GM19455 (cell line): ENCODE measurements around the gene NRARP.
"Not testable (repeated sequence)": the region's sequence is repeated elsewhere in the genome, so short reads cannot be mapped to it uniquely, and the experiment has no call there.

Source experiments
- ATAC-seq: cut with Tn5 transposase; IDR thresholded peaks from one replicate; pipeline ENCODE4 v1.9.1; 2021; ENCODE audit not compliant: unreplicated experiment

Gene NRARP

GRCh38 chr9:137262909-137263285 lies 39.2 kb downstream of the NRARP start:
- ATAC-seq = no peak

- not testable (repeated sequence) for ATAC-seq
Measured at GRCh38 chr9:137262173-137262908, 39.7 kb downstream of the NRARP start.

GRCh38 chr9:137256856-137257255 lies 45.2 kb downstream of the NRARP start:
- ATAC-seq = no peak

DNA sequence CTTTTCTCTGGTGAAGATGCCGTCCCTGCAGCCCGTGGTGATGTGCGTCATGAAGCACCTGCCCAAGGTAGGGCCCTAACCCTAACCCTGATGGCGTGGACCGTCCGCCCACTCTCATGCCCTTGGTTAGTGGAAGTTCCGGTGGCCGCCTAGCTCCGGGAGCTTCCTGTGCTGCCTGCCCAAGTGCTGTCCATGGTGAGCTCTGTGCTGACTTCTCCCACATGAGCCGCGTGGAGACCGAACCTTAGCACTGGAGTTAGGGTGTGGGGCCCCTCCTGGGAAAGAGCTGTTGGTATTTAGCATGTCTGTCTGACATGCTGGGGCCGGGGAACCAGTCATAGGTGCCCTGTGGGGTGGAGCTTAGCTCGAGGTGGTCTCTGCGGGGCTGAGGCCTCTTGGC lies 45.7 kb downstream of the NRARP start:
- no peak for ATAC-seq

DNA sequence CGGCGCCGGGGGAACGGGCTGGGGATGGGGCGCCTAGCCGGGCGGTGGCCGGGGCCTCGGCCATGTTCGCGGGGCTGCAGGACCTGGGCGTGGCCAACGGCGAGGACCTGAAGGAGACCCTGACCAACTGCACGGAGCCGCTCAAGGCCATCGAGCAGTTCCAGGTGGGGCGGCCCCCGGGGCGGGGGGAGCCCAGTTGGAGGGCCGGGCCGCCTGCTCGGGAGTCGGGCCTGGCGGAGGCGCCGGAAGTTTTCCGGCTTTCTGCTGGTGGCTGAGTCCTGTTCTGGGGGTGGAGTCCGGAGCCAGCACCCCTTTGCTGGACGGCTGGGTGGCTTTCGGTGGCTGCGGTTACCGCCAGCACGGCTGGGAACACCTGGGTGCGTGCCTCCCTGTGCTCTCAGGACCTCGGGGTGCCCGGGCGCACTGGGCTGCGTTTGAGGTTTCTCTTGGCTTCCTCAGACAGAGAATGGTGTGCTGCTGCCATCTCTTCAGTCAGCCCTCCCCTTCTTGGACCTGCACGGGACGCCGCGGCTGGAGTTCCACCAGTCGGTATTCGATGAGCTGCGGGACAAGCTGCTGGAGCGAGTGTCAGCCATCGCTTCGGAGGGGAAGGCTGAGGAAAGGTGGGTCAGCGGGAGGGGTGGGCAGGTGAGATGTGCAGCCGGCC lies 46.5 kb downstream of the NRARP start:
- ATAC-seq = no peak

- ATAC-seq = peak; percentile 67
Measured at GRCh38 chr9:137254624-137255447, 47.2 kb downstream of the NRARP start, which contains the start of gene NELFB. Gene NELFB, plus strand, starts transcription at chr9:137255327.

DNA sequence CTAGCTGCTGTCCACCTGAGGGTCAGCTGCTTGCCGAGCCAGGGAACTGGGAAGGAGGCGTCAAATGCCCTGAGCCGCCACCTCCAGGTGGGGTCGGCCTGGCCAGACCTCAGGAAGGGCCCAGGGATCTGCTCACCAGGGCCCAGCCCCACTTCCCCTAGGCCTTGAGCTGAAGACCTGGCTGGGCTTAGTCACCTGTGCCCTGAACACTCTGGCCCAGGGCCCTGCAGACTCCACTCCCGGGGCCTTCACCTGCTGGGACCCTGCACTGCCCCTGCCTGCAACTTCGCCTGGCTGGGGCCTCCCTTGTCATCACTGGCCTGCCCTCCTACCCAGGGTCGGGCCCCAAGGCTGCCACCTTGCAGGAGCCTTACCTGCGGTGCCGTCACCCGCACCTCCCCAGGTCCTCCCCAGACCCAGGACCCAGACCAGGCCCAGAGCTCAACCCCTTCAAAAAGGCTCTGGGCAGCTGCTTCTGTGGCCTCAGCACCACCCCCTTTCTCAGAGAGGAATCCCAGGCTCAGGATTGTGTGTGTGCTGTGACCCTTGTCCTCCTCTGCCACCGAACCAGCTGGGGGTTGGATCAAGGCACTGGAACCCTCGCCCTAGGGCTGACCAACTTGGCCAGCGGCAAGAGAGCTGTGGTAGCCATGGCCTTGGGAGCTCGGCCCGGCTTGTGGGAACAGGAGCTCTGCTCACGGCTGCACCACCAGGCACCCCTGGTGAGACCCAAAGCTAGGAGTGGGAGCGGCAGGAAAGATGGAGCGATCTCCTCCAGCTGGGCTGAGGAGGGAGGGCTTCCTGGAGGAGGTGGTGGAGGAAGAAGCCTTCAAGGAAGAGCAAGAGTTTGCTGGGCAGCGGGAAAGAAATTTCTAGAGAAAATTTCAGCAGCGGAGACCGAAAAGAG lies 48.1 kb downstream of the NRARP start:
- ATAC-seq = no peak

- ATAC-seq = no peak
Measured at GRCh38 chr9:137252555-137253506, 49.2 kb downstream of the NRARP start.

GRCh38 chr9:137251490-137252268 lies 50.4 kb downstream of the NRARP start:
- no peak for ATAC-seq

GRCh38 chr9:137251194-137251461 lies 50.9 kb downstream of the NRARP start, which contains the start of gene STPG3:
Gene STPG3, plus strand, starts transcription at chr9:137251286. Its CDS starts 1 bp downstream, at chr9:137251287.
- no peak for ATAC-seq

- no peak for ATAC-seq
Measured at GRCh38 chr9:137250329-137251193, 51.5 kb downstream of the NRARP start.
